ENCODE measurements around the gene BCL2L11.

BCL2L11 gene

DNA sequence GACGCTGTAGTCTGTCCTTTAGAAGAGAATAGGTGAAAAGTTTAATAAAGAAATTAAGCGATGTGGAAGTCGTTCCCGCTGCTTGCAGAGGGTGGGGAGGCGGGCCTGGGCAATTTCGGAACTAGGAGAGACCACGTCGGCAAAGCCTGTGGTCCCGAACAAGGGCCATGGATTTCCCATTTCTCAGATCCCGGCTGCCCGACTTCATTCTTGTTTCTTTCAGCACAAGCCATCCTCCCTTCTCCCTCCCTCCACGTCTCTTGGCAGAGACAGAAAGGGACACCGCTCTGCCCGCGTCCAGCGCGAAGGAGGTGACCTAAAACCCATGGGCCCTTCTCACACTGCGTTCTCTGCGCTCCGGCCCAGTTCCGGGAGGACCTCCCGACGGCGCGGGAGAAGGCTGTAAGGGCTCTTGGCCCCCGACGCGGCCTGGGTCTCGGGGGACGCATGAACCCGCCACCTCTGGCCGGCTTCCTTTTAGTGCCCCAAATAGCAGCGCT lies 2.2 kb upstream of the BCL2L11 start:
- DNase-seq = no peak

DNA sequence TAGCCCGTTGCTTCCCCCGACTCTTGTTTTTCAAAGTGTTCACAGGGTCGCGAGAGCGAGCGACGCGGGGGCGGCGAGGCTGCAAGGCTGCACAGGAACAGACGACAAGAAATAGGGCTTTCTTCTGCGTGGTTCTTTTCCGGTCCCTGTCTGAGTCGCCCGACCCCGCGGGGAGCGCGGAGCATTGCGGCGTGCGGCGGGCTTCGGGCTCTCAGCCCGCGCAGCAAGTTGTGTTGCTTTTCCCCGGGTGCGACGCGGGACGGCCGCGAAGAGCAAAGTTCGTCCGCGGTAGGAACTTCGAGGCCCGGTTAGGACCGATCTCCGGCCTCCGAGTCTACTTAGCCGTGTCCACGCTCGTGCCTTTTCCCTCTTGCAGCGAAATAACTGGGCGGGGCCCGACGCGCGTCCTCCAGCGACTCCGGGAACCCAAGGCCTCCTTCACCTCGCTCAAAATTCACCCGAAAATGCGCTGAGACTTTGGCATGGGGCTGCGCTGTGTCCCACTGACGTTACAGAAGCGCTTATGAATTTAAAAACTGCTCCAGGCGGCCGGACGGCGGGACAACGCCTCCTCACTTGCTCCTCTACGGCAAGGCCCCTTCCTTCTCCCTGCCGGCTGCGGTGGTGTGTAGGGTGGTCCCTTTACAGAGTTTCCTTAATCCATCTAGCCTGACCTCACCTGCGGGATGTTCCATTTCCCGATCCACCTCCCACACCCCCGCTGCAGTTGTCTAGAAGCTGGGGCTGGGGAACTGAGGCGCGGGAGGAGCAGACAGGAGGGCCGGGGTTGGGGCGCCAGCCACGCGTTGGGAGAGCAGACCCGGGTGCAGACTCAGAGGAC lies 1.5 kb upstream of the BCL2L11 start:
- peak; percentile 30 for DNase-seq

DNA sequence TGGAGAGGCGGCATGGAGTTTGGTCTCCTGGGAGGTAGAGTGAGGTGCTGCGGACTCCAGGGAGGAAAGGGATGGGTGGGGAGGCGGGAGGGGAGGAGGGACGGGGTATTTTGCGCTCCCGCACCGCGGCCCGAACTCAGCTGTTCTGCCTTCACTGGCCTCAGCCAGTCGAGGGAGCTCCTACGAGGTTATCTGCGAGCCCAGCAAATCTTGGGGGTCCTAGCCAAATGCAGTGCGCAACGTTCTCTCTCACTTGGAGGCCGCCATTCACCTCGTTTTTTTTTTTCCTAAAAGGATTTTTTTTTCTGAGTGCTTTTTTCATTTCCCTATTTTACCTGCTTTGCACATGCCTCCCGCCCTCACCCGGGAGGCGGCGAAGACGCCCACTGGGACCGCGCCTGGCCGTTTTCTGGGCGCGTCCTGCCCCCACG lies 877 bp upstream of the BCL2L11 start:
- no peak for DNase-seq

DNA sequence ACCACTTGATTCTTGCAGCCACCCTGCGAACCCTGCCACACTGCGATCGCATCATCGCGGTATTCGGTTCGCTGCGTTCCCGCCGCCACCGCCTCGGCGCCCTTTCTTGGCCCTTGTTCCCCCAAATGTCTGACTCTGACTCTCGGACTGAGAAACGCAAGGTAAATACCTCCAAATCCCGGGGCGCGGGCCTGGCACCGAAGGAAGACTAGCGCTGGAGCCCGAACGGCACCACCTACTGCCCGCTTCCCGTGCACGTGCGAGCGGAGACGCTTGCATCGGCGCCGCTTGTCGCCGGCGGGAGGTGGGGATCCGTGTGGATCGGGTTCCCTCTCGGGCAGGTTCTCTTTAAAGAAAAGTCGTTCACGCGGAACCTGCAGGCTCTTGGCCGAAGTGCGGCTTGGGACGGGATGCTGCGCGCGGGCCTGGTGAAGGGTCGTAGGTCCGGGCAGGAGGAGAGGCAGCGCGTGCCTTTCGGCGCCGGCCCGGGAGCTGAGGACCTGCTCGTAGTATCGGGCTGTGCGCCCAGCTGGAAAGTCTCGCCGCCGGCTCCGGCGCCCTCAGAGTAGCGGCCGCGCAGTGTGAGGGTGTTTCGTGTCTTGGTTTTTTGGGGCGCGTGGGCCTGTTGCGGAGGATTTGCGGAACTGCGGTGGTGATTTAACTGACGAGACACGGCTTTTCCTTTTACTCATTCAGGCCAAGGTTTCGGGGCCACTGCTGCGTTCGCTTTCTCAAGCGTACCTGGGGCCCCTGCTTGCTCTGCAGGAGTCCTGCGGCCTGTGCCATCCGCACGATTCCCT lies 514 bp downstream of the BCL2L11 start:
- DNase-seq = peak; percentile 54

DNA sequence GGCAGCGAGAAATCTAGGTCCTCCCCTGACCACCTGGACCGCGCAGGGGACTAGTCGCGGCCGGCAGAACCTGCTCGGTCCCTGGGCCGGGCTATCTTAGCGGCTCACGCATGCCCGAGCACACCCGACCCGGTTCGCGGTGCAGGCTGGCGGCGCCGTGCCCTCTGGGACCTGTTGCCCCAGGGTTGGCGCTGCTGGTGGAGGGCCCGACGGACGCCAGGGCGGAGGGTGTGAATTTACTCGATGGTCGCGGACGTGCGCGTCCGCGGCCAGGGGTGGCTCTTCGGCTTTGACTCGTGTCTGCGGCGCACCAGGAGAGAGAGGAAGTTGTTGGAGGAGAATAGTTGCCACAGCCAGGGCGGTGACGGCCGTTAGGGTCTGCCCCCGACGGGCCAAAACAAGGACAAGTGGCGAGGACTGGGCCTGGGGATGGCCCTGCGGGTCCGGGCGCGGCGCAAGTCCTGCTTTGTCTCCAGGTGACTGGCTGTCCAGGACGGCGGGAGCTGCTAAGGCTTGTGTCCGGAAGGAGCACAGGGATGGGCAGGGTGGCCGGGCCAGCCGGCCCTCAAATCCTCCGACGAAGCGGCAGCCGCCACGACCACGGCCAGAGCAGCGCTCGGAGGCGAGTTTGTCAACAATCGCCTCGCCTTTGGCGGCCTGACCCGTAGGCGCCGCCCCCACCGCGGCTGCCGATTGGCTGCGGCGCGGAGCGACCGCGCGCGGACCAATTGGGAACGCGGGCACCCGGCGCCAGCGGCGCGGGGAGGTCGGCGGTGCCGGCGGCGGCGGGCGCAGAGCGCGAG lies 1.3 kb downstream of the BCL2L11 start:
- peak; percentile 74 for DNase-seq

DNA sequence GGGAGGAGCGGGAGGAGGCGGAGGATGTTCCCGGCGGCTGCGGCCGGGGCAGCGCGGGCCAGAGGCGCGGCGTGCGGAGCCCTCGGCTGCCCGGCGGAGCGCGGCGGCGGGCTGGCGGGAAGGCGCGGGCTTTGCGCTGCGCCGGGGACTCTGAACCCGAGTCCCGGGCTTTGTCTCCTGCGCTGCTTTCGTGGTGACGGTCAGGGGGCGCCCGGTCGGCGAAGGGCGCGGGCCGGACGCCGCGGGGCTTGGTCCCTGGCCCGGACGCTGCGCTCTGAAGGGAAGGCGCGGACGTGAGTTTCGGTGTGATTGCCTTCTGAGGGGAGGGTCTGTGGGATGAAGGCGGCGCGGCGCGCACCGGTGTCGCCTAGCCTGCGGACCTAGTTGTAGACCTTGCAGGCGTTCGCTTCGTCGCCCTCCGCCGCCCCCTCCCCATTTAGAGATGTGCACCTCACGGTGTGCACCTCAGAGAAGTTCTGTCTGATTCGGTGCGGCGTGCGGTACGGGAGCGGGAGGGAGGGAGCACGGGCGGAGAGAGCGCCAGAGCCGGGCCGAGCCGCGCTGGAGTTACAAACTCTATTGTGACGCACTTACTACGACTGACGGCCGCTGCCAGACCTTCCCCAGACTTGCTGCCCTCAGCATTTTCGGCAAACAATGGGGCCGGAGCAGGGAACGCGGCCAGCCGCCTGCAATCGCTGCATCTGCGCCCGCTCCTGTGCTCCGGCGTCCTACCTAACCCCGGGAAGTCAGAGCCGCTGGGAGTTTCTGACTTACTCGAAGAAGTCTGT lies 2.1 kb downstream of the BCL2L11 start:
- DNase-seq = peak; percentile 26

DNA sequence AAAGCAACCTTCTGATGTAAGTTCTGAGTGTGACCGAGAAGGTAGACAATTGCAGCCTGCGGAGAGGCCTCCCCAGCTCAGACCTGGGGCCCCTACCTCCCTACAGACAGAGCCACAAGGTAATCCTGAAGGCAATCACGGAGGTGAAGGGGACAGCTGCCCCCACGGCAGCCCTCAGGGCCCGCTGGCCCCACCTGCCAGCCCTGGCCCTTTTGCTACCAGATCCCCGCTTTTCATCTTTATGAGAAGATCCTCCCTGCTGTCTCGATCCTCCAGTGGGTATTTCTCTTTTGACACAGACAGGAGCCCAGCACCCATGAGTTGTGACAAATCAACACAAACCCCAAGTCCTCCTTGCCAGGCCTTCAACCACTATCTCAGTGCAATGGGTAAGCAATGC lies 3.0 kb downstream of the BCL2L11 start:
- DNase-seq = no peak

DNA sequence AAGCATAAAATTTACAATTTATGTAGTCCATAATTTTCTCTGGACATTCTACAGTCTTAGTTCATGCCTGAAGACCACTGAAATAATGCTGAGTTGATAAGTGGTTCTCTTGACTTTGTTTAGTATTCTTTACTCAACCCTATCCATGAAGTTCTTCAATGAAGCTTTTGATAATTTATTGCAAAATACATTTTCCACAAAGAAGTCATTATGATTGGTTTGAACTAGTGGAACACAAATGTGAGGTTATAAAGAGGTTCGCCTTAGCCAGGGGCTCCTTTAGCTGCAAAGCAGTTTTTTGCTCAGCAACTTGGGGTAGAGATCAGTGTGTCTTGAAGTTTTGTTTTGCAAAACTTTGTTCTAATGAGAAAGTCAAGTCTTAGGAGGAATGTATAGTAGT lies 5.9 kb downstream of the BCL2L11 start:
- DNase-seq = no peak

DNA sequence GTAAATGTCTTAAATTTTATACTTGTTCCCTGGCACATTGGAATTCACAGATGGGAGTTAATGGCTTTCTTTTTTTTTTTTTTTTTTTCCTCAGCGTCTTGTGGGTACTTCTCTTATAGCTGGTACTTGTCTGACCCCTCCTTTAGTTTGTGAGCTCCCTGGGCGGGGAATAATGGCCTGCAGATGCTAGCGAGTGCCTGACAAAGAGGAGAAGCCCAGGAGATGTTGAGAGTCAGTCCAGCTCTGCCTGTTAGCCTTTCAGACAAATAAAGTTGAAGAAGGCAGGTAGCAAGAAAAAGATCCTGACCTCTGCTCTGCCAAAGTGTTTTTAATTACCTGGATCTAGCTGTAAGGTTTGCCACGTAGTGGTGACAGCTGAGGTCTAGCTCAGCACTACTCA lies 6.6 kb downstream of the BCL2L11 start:
- DNase-seq = no peak

DNA sequence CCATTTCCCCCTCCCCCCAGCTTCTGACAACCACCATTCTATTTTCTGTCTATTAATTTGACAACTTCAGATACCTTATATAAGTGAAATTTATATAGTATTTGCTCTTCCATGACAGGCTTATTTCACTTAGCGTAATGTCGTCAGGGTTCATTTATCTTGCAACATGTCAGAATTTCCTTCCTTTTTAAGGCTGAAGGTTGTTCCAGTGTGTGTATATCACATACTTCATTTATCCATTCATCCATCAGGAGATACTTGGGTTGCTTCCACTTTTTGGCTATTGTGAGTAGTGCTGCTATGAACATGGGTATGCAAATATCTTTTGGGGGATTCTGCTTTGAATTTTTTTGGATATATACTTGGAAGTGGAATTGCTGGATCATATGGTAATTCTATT lies 7.4 kb downstream of the BCL2L11 start:
- DNase-seq = no peak

DNA sequence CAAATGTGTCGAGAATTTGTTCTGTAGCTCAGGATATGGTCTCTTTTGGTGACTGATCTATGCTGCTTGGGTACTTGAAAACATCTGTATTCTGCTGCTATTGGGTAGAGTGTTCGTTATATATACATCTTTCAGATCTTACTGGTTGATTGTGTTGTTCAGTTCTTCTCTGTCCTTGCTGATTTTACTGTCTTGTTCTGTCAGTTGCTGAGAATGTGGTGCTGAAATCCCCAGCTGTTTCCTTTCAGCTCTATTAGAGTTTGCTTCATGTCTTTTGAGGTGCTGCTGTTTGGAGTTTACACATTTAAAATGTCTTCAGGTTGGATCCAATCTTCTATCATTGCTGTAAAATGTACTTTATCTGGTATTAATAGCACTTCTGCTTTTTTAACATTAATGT lies 12.9 kb downstream of the BCL2L11 start:
- no peak for DNase-seq

DNA sequence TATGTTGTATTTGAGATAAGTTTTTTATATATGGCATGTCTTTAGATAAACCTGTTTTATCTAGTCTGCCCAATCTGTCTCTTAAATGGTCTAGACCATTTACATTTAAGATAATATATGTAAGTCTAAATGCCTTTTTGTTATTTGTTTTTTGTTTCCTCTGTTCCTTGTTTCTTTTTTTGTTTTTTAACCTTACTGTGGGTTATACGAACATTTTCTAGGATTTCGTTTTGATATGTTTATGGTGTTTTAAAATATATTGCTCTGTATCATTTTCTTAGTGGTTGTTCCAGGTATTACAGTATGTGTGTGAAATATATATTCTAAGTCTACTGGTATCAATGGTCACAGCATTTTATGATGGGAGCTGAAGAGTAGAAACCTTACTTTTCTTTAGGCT lies 13.3 kb downstream of the BCL2L11 start:
- no peak for DNase-seq

DNA sequence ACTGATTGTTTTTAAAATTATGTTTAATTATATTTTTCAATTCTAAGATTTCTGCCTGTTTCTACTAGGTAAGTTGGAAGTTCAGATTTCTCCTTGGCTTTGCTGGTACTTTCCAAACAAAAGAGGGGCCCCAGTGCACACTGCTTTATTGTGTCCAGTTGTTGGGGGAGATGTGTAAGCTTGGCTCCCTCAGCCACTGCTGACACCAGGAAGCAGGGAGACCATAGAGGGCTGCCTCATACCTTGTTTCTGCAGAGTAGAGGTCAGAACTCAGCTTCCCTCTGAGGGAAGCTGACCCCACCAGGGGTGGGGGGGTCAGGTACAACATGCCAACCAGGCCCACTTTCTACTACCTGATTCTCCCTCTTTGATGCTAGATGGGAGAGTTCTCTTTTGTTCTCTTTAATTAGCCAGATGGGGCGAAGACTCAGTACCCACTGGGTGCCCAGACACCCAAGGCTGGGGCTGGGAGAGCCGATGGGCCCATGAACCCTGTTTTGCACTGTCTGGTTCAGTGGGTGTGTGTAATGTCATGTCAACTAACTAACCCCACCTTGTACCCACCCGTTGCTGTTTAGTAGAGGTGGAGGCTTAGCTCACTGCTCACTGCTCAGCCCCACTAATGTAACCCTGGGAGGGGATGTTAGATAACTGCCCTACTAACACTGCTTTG lies 14.7 kb downstream of the BCL2L11 start:
- no peak for DNase-seq

DNA sequence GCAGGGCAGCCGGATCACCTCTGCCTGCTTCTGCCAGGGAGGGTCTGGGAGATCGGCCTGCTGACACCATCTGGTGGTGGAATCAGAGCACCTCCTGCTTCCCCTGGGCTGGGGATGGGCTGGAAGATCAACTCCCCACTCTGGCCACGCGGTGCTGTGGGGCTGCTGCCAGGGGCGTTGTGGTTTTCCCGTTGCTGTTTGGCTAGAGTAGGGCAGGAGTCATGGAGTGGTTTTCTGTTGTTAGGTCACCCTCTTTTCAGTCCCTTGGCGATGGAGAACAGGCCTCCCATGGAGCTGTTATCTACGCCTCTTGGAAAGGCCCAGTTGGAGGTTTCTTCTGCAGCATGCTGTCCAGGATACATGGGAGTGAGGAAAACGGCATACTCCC lies 15.2 kb downstream of the BCL2L11 start:
- no peak for DNase-seq

DNA sequence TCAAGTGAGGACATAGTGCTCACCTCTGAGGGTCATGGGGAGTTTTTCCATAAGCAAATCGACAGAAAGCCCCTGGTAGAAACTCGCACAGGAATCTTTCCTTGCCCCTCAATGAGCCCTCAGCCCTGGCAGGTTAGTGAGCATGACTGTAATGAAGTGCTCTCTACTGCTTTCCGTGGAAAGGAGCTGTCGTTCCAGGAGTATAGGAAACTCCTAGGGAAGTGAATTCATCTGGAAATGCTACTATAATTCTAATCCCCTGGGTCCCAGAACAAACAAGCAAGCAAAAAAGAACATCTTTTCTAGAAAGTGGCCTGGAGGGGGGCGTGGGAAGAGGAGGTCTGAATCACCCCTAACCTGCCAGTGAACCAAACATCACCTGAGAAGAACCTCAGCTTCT lies 18.1 kb downstream of the BCL2L11 start:
- no peak for DNase-seq

DNA sequence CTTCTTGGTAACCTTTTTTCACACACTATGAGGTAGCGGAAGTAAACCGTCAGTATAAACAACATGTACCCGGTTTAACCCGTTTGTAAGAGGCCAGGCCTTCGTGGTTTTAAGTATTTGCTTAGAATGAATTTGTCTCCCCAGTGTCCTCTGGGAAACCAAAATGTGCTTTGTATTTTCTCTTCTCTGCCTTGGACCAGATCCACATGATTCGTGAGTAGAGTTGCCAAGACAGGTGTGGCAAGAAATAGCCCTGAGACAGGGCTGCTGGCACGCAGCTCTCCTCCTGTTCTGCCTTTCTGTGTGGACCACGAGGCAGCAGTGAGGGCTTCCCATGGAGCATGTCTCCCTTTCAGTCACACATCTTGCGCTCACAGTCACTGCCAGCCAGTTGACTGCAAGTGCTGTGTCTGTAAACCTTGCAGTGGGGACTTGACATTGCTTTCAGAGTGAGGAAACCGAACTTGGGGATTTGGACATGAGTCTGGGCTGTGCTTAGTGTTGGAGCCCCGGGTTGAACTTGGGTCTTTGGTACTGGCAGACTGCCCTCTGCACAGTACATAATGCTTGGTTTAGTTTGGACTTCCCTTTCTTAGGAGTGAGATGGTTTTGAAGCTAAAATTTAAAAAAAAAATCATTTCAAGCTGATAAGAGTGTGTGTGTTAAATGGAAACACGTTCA lies 19.1 kb downstream of the BCL2L11 start:
- DNase-seq = no peak

DNA sequence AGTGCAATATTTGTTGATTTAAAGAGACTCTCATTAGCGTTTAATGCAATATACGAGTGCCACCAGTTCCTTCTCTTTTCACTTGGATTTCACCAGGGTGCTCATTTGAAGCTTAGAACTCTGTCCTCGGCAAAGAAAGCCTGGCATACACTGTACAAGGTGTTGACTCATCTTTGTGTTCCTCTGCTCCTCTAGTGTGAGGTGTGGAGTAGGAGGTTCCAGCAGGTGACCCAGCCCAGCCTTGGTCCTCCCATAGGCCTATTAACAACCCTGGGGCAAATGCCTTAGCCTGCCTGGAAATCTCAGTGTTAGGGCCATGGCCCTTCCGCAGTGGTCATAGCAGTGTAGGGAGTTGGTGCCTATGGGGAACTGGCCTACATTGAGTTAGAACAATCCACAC lies 20.1 kb downstream of the BCL2L11 start:
- DNase-seq = no peak

DNA sequence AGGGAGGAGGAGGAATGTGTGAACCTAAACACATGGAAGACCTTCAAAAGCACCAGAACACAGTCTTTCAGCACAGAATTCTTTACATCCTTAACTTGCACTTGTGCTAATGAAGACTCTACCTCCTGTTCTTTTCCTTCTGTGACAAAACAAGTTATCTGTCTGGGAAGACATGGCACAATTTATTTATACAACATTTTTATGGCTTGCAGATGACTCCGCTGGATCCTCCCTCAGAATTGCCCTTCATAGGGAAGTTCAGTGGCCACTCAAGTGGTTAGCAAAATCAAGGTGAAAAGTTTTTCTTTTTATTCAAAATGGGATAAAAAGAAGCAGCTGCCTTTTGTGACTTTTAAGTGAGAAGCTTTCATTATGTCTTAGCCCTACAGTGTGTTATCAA lies 21.4 kb downstream of the BCL2L11 start:
- DNase-seq = no peak

DNA sequence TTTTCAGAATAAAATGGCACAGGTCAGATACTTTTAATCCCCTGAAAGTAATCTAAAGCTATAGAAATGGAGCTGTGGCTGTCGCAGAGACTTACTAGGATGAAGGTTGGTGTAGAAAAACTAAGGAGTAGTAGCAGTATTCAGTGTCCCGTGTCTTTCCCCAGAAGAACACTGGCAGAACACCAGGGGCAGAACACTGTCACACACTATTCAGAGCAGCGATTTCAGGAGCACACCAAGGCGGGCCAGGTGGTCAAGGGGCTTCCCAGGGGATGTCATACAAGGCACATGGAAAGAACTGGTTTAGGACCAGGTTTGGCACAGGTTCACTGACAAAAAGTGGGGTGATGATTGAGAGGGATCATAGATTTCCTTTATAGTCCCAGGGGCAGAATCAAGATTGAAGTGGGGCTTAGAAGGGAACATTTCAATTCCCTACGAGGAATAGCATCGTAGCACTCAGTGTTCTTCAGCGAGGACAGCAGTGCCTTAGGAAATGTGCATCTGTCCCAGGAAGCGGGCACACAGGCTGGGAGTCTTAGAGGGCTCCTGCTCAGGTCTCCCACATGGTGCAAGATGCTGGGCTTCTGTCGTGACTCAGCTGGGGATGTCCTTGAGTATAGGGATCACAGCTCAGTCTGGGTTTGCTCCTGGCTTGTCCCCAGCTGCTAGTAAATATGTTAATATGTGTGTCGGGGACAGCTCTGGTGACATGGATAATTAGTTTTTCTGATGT lies 22.6 kb downstream of the BCL2L11 start:
- DNase-seq = no peak

DNA sequence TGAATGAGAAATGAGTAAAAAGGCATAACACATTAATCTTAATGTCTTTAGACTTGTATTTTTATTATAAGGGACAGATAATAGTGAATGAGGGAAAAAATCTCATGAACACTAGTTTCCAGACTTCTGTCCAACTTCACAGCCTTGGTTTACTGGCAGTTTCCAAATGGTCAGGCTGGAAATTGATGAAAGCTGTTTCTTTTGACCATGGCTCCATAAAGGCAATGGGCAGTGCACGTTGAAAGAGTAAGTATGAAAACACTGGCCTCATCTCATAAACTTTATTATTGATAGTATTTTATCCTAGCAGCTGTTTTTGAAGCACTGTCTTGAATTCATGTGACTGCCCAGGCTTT lies 23.1 kb downstream of the BCL2L11 start:
- DNase-seq = no peak

Data from stimulated activated CD4-positive, alpha-beta T cell treated with anti-CD3 and anti-CD28 coated beads, Interleukin-1b, Interleukin-23, amount 100 ng/mL, for 48 hours (primary cell).